Measurements from ENCODE around the gene ZNF644. TPM values are rescaled to one million over a fixed set of nuclear protein-coding genes. Genes with fewer than 3 reads are reported as not detected.

The ZNF644 gene
- total RNA-seq, 2 experiments from 2014 or later: 49.3 to 49.6 TPM

- Mint-ChIP-seq H3K27me3 (no peaks in the 10 kb centered on the region), H3K9me3 (ENCODE audit: low read depth) (peaks cover 17% of the 10 kb centered on the region), H3K36me3 (peaks cover 88% of the 10 kb centered on the region), H3K4me3 (no peak overlapping the region), H3K27ac (no peak overlapping the region), H3K4me1 (peaks cover 23% of the 10 kb centered on the region)
- CTCF ChIA-PET: no interaction called here
- ATAC-seq: no peak
- DNase-seq: no peak
Measured at GRCh38 chr1:90990779-90991178, 31.1 kb downstream of the ZNF644 start.

- Mint-ChIP-seq H3K4me3 (no peak overlapping the region), H3K9me3 (ENCODE audit: low read depth) (peaks cover 17% of the 10 kb centered on the region), H3K27me3 (no peaks in the 10 kb centered on the region), H3K4me1 (peaks cover 21% of the 10 kb centered on the region), H3K36me3 (peaks cover 84% of the 10 kb centered on the region), H3K27ac (no peak overlapping the region)
- DNase-seq (no peak), ATAC-seq (no peak)
- CTCF ChIA-PET: no interaction called here
Measured at GRCh38 chr1:90989990-90990389, 31.8 kb downstream of the ZNF644 start.

GRCh38 chr1:90989302-90989701 lies 32.5 kb downstream of the ZNF644 start:
- DNase-seq (no peak), ATAC-seq (no peak)
- H3K4me1 Mint-ChIP-seq: peaks cover 16% of the 10 kb centered on the region
- peaks cover 78% of the 10 kb centered on the region for H3K36me3 Mint-ChIP-seq
- CTCF ChIA-PET: no interaction called here
- peaks cover 17% of the 10 kb centered on the region for H3K9me3 Mint-ChIP-seq (ENCODE audit: low read depth)
- no peak overlapping the region for H3K27ac Mint-ChIP-seq
- no peaks in the 10 kb centered on the region for H3K27me3 Mint-ChIP-seq
- H3K4me3 Mint-ChIP-seq: no peak overlapping the region

- Mint-ChIP-seq H3K4me3 (no peak overlapping the region), H3K9me3 (ENCODE audit: low read depth) (peaks cover 15% of the 10 kb centered on the region), H3K27me3 (no peaks in the 10 kb centered on the region), H3K27ac (no peak overlapping the region), H3K4me1 (peaks cover 16% of the 10 kb centered on the region), H3K36me3 (peaks cover 78% of the 10 kb centered on the region)
- CTCF ChIA-PET: no interaction called here
- no peak for ATAC-seq
- no peak for DNase-seq
Measured at GRCh38 chr1:90987841-90988240, 34.0 kb downstream of the ZNF644 start.

- Mint-ChIP-seq H3K36me3 (peaks cover 76% of the 10 kb centered on the region), H3K4me3 (no peak overlapping the region), H3K9me3 (ENCODE audit: low read depth) (peaks cover 15% of the 10 kb centered on the region), H3K27me3 (no peaks in the 10 kb centered on the region), H3K27ac (no peak overlapping the region), H3K4me1 (peaks cover 16% of the 10 kb centered on the region)
- DNase-seq (no peak), ATAC-seq (no peak)
- CTCF ChIA-PET: no interaction called here
Measured at GRCh38 chr1:90986953-90987352, 34.9 kb downstream of the ZNF644 start.

- Mint-ChIP-seq H3K4me3 (no peak overlapping the region), H3K9me3 (ENCODE audit: low read depth) (no peaks in the 10 kb centered on the region), H3K27me3 (no peaks in the 10 kb centered on the region), H3K27ac (no peak overlapping the region), H3K36me3 (peaks cover 50% of the 10 kb centered on the region), H3K4me1 (peaks cover 11% of the 10 kb centered on the region)
- no peak for DNase-seq
- CTCF ChIA-PET: no interaction called here
- ATAC-seq: no peak
Measured at GRCh38 chr1:90977522-90977921, 44.3 kb downstream of the ZNF644 start.

GRCh38 chr1:90973897-90974798 lies 47.7 kb downstream of the ZNF644 start:
- CTCF ChIA-PET: no interaction called here
- Mint-ChIP-seq H3K36me3 (peaks cover 47% of the 10 kb centered on the region), H3K4me3 (no peak overlapping the region), H3K27ac (no peak overlapping the region), H3K4me1 (peaks cover 13% of the 10 kb centered on the region), H3K27me3 (no peaks in the 10 kb centered on the region), H3K9me3 (ENCODE audit: low read depth) (no peaks in the 10 kb centered on the region)
- no peak for DNase-seq
- no peak for ATAC-seq

GRCh38 chr1:90970208-90970607 lies 51.6 kb downstream of the ZNF644 start:
- no peaks in the 10 kb centered on the region for H3K27me3 Mint-ChIP-seq
- CTCF ChIA-PET: no interaction called here
- H3K4me1 Mint-ChIP-seq: peaks cover 16% of the 10 kb centered on the region
- ATAC-seq: no peak
- H3K27ac Mint-ChIP-seq: no peak overlapping the region
- H3K36me3 Mint-ChIP-seq: peaks cover 39% of the 10 kb centered on the region
- H3K4me3 Mint-ChIP-seq: no peak overlapping the region
- no peak for DNase-seq
- no peaks in the 10 kb centered on the region for H3K9me3 Mint-ChIP-seq (ENCODE audit: low read depth)

- DNase-seq (no peak), ATAC-seq (no peak)
- Mint-ChIP-seq H3K4me1 (peaks cover 10% of the 10 kb centered on the region), H3K27me3 (no peaks in the 10 kb centered on the region), H3K4me3 (no peak overlapping the region), H3K27ac (no peak overlapping the region), H3K36me3 (peaks cover 34% of the 10 kb centered on the region), H3K9me3 (ENCODE audit: low read depth) (no peaks in the 10 kb centered on the region)
- CTCF ChIA-PET: no interaction called here
Measured at GRCh38 chr1:90969241-90969640, 52.6 kb downstream of the ZNF644 start.

GRCh38 chr1:90964444-90965035 lies 57.3 kb downstream of the ZNF644 start:
- H3K27ac Mint-ChIP-seq: no peak overlapping the region
- H3K27me3 Mint-ChIP-seq: no peaks in the 10 kb centered on the region
- DNase-seq (no peak), ATAC-seq (no peak)
- H3K9me3 Mint-ChIP-seq (ENCODE audit: low read depth): no peaks in the 10 kb centered on the region
- no peak overlapping the region for H3K4me3 Mint-ChIP-seq
- CTCF ChIA-PET: interaction anchor here (1.4 kb wide), 1 partner anchor 19 kb away, joined by 3 read pairs; no protein-coding TSS in a partner anchor
- H3K4me1 Mint-ChIP-seq: peaks cover 5% of the 10 kb centered on the region
- H3K36me3 Mint-ChIP-seq: peaks cover 17% of the 10 kb centered on the region

GRCh38 chr1:90963651-90964050 lies 58.2 kb downstream of the ZNF644 start:
- peaks cover 20% of the 10 kb centered on the region for H3K36me3 Mint-ChIP-seq
- DNase-seq: no peak
- H3K27ac Mint-ChIP-seq: no peak overlapping the region
- H3K27me3 Mint-ChIP-seq: no peaks in the 10 kb centered on the region
- no peaks in the 10 kb centered on the region for H3K9me3 Mint-ChIP-seq (ENCODE audit: low read depth)
- CTCF ChIA-PET: no interaction called here
- peaks cover 3% of the 10 kb centered on the region for H3K4me1 Mint-ChIP-seq
- no peak for ATAC-seq
- H3K4me3 Mint-ChIP-seq: no peak overlapping the region

GRCh38 chr1:90963236-90963635 lies 58.6 kb downstream of the ZNF644 start:
- DNase-seq (no peak), ATAC-seq (no peak)
- H3K9me3 Mint-ChIP-seq (ENCODE audit: low read depth): no peaks in the 10 kb centered on the region
- H3K36me3 Mint-ChIP-seq: peaks cover 22% of the 10 kb centered on the region
- H3K27ac Mint-ChIP-seq: no peak overlapping the region
- H3K27me3 Mint-ChIP-seq: no peaks in the 10 kb centered on the region
- H3K4me1 Mint-ChIP-seq: peaks cover 5% of the 10 kb centered on the region
- H3K4me3 Mint-ChIP-seq: no peak overlapping the region
- CTCF ChIA-PET: no interaction called here

- DNase-seq (no peak), ATAC-seq (no peak)
- Mint-ChIP-seq H3K9me3 (ENCODE audit: low read depth) (peaks cover 2% of the 10 kb centered on the region), H3K4me3 (no peak overlapping the region), H3K27me3 (no peaks in the 10 kb centered on the region), H3K4me1 (peaks cover 16% of the 10 kb centered on the region), H3K36me3 (peaks cover 43% of the 10 kb centered on the region), H3K27ac (no peak overlapping the region)
- CTCF ChIA-PET: interaction anchor here (1.1 kb wide), 1 partner anchor 21 kb away, joined by 3 read pairs; no protein-coding TSS in a partner anchor
Measured at GRCh38 chr1:90959352-90960206, 62.3 kb downstream of the ZNF644 start.

All from activated CD8-positive, alpha-beta memory T cell treated with anti-CD3 and anti-CD28 coated beads, Interleukin-2, amount 10 ng/mL, durations not matched to agents 7 days and 5 days (primary cell).